Measurements from ENCODE around the gene FCHO1.
A peak's percentile ranks its signal among the peaks of the same experiment; 100 is the strongest.
"Not testable (repeated sequence)": the region's sequence is repeated elsewhere in the genome, so short reads cannot be mapped to it uniquely, and the experiment has no call there.

FCHO1 gene

GRCh38 chr19:17795495-17795856 lies 44.2 kb downstream of the FCHO1 start:
- DNase-seq: no peak

GRCh38 chr19:17796013-17796837 lies 44.9 kb downstream of the FCHO1 start:
- DNase-seq: no peak

GRCh38 chr19:17796838-17797423 lies 45.7 kb downstream of the FCHO1 start:
- DNase-seq: no peak

- peak; percentile 32 for DNase-seq
Observed at GRCh38 chr19:17797424-17798201, 46.3 kb downstream of the FCHO1 start.

- not testable (repeated sequence) for DNase-seq
Observed at GRCh38 chr19:17798599-17798998, 47.3 kb downstream of the FCHO1 start.

- DNase-seq: no peak
Observed at GRCh38 chr19:17802137-17802858, 51.0 kb downstream of the FCHO1 start.

GRCh38 chr19:17803264-17803896 lies 52.1 kb downstream of the FCHO1 start:
- peak; percentile 26 for DNase-seq

- no peak for DNase-seq
Observed at GRCh38 chr19:17805427-17805826, 54.1 kb downstream of the FCHO1 start.

- DNase-seq: peak; percentile 24
Observed at GRCh38 chr19:17806945-17807344, 55.7 kb downstream of the FCHO1 start.

- DNase-seq: no peak
Observed at GRCh38 chr19:17807731-17808316, 56.5 kb downstream of the FCHO1 start.

- no peak for DNase-seq
Observed at GRCh38 chr19:17811103-17811502, 59.8 kb downstream of the FCHO1 start.

GRCh38 chr19:17811681-17812080 lies 60.4 kb downstream of the FCHO1 start:
- DNase-seq: no peak

- no peak for DNase-seq
Observed at GRCh38 chr19:17812099-17812498, 60.8 kb downstream of the FCHO1 start.

- no peak for DNase-seq
Observed at GRCh38 chr19:17817668-17818363, 66.5 kb downstream of the FCHO1 start.

GRCh38 chr19:17821190-17821589 lies 69.9 kb downstream of the FCHO1 start, which contains the start of gene INSL3:
TSS of gene INSL3 (minus strand) at chr19:17821519. CDS start at chr19:17821506, 13 bp downstream.
- no peak for DNase-seq

- DNase-seq: no peak
Observed at GRCh38 chr19:17824339-17824738, 73.1 kb downstream of the FCHO1 start.

- DNase-seq: no peak
Observed at GRCh38 chr19:17826508-17827056, 75.3 kb downstream of the FCHO1 start.

GRCh38 chr19:17829855-17830566 lies 78.7 kb downstream of the FCHO1 start:
- DNase-seq: no peak

GRCh38 chr19:17830567-17831418 lies 79.5 kb downstream of the FCHO1 start:
- peak; percentile 60 for DNase-seq

Measured in activated CD4-positive, alpha-beta T cell treated with anti-CD3 and anti-CD28 coated beads, Interleukin-2, amount 50 U/mL, for 16 hours (primary cell).